GM19240 (cell line): ENCODE measurements around the gene EEF1AKMT3.
A peak's percentile ranks its signal among the peaks of the same experiment; 100 is the strongest.
"Not testable (repeated sequence)": the region's sequence is repeated elsewhere in the genome, so short reads cannot be mapped to it uniquely, and the experiment has no call there.

ENCODE experiments used
- DNase-seq: peaks from one replicate; pipeline ENCODE4 v3.0.0; 2011; ENCODE audit warnings: low spot score; ENCODE audit not compliant: insufficient read length

EEF1AKMT3 gene

DNA sequence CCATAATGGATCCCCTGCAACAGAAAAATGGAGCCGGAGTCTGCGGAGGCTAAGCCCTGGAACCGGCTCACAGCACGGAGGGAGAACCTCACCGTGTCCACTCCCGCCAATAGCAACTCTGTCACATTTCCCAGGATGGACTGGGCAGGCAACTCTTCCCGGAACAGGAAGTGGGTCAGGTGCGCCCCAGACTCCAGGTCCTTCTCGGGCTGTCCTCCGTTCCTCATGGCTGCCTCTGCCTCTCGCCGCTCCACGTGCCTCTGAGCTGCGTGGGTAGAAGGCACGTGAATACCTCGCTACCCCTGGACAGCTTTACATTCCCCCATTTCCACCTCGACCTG lies 7.8 kb upstream of the EEF1AKMT3 start:
- DNase-seq = no peak

DNA sequence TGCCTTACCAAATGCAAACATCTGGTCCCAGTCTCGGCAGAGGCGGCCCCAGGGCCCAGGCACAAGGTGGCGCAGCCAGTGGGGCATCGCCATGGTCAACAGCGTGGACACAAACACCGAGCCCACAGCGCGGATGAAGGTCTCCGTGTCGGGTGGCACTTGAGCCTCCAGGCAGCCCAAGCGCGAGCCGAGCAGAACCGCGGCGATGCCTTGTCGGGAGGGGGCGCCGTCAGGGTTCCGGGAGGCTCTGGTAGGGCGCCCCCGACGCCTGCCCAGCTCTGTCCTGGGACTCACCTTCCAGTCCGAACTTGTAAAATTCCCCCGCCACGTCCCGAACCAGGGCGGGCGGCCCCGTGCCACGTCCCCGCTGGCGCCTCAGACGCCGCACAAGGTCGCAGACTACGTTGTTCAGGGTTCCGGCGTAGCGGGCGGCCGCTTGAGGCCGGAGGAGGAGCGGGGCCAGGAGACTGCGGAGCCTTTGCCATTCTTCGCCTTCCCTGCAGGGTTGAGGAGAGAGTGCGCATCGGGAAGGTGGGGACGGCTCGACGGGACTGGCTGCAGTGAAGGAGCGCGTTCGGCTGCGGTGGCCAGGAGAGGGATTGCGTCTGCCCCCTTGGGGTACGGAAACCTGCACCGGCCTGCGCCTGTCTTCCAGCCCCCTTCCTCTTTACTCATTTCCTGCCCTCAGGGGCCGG lies 7.3 kb upstream of the EEF1AKMT3 start:
- DNase-seq = no peak

DNA sequence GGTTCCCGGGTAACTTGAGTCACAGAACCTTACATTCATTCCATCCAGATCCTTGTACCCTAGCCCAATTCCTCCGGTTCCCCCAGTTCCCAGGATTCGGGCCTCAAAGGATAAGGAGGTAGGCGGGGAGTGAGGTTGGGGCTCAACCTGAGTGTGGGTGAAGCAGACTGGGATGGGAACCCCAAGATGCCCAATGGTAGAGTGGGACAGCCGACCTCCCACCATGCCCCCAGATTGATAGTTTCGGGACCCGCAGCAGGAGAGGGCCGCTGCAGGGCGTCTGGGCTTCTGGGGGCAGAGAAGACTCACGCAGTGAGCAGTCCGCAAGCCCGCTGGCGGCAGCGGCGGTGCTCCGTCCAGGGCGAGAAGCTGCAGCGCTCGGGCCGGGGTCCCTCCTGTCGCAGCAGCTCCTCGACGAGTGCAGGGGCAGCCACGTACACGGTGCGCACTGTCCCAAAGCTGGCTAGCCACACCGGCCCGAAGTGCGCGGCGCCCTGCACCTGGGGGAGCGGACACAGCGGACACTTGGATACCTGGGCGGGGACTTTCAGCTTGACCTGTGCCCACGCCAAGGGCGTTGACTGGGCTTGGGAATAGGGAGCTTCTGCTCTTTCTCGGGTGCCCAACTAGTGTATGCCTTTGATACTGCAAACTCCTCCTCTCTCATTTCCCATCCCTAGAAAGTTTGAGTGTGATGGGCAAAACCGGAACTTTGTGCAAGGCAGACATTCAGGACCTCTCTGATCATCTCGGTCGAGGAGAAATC lies 6.5 kb upstream of the EEF1AKMT3 start:
- no peak for DNase-seq

DNA sequence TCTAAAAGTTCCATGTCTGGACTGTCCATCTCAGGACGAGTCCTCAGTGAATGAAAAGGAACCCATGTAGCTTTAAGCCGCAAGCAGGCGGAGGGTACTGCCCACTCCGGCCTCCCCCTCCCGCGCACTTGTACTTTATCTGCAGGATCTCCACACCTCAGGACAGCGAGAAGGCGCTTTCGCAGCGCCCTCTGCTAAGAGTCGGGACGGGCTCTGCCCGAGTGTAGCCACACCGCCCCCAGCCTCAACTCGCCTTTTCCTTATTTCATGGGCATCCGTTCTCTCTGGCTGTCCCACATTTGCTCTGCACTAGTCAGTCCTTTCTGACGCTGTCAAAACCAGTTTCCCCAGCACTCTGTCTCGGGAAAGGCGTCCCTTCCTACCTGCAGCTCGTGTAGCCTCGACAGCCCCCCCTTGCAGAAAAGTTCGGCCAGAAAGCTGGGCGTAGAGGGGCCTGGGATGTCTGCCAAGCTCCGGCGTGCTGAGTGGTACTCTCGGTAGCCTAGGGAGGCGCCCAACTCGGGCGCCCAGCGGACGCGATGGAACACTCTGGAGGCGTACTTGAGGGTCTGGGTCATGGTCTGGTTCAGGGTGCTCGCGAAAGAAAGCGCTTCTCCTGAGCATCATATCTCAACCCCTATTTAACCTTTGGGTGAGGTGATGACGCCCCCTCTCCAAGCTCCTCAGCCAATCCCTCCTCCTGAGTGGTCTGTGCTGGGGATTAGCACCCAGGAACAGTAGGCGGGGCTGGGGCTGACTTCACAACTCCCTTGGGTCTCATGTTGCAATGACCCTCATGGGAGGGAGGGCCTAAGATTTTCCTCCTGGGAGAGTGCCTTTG lies 5.7 kb upstream of the EEF1AKMT3 start, which contains the start of gene CYP27B1:
Gene CYP27B1 (minus strand): TSS at position 615 of the 841 bp plus-strand sequence. CDS start 37 bp downstream, at position 578.
- no peak for DNase-seq

DNA sequence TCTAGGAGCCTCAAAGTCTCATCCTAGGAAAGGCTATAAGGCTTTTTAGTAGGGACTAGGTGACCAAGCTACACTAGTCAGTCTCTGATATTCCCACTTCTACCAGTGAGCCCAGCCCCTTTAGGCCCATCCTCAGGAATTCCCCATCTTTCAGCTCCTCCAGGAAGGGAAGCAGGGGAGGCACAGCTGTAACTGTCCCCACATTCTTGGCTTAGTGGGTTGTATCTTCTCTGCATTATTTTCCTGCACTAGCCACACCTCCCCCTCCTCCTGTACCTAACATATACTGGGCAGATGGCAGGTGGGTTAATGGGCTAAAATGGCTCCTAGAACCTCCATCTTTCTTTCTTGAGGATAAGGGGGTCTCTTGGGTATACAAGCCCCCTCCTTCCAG lies 5.1 kb upstream of the EEF1AKMT3 start:
- no peak for DNase-seq

DNA sequence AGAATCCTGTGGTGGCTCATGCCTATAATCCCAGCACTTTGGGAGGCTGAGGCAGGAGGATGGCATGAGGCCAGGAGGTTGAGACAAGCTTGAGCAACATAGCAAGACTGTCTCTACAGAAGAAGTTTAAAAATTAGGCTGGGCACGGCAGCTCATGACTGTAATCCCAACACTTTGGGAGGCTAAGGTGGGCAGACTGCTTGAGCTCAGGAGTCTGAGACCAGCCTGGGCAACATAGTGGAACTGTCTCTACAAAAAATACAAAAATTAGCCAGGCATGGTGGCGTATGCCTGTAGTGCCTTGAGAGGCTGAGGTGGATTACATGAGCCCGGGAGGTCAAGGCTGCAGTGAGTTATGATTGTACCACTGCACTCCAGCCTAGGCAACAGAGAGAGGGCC lies 4.5 kb upstream of the EEF1AKMT3 start:
- DNase-seq = no peak

DNA sequence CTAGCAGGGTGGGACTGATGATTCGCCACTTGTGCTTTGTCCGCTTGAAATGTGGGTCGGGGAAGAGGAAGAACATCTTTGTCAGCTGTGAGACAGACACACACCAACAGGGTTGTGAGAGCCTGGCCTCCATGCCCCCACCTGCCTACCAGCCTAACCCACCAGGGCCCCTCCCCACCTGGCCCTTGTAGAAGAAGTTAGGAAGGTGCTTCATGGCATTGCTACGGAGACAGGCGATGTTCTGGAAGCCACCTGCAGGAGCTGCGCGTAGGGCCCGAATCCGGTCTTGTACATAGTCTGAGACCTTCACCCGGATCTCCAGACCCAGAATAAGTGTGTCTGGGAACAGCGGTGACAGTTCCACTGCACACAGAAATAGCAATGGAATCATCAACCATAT lies 2.8 kb upstream of the EEF1AKMT3 start:
- no peak for DNase-seq

DNA sequence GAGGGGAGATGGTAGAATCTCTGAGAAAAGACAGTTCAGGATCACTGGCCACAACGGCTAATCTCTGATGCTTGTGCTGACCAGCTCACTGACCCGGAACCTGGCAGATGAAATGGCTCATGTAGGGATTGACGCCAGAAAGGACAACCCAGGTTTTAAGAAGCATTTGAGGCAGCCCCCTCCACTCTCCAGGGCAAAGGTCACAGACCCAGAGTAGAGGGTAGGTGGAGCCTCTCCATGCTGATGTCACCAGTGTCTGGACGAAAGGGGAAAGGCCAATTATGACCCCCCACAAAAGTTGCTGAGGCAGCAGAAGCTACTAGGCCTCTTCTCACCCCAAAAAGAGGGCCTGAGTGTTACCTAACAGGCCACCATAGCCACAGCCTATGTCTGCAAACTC lies 1.7 kb upstream of the EEF1AKMT3 start:
- no peak for DNase-seq

DNA sequence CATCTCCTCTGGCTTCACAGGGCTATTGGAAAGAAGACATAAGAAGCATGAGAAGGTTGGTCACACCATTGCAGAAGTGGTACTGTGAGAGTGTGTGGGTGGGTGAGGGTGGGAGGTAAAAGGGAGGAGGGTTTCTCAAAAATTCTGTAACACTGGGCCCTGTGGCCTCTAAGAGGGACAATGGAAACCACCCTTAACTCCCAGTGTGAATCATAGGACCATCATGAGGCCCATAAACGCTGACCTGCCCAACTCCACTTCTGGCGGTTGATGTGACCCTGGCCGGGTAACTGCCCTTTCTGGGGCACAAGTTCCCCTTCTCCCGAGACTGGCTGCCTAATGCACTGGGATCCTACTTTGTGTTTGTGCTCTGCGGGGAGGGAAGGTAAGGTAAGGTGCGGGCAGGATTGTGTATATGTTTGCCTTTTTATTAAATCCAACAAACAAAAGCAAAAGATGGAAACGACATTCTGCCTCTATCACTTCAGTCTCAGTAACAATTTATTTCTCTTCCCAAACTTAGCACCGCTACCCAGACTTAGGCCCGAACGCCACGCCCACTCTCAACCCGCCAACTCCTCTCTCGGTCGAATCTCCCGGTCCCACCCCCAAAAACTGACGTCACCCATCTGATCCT lies 1.1 kb upstream of the EEF1AKMT3 start:
- DNase-seq = peak; percentile 83

DNA sequence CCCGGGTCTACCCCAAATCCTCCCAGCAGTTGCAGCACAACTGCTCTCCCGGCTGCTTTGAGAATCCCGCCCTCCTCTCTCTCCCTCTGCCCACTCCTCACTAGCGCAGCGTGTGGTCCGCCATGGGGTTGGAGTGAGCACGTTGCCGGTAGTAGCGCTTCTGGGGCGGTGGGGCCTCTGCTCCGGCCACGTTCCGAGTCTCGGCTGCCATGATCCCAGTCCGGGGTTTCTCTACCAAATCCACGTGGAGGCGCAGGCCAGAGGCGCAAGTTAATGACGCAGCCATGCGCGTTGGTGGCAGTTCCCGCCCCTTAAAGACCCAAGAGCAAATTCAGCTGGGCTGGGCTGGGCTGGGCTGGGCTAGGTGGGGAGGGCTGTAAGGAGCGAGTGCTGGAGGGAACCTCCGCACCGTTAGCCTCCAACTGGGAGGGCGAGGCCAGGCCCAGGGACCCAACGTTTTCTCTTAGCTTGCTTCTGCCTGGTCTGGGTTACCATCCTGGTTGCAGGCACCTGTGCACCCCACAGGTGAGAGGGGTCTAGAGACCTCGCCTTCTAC lies 463 bp upstream of the EEF1AKMT3 start, which contains the start of gene METTL1:
Gene METTL1 (minus strand): TSS at position 233 of the 556 bp plus-strand sequence. CDS start 22 bp downstream, at position 211.
- peak; percentile 90 for DNase-seq

DNA sequence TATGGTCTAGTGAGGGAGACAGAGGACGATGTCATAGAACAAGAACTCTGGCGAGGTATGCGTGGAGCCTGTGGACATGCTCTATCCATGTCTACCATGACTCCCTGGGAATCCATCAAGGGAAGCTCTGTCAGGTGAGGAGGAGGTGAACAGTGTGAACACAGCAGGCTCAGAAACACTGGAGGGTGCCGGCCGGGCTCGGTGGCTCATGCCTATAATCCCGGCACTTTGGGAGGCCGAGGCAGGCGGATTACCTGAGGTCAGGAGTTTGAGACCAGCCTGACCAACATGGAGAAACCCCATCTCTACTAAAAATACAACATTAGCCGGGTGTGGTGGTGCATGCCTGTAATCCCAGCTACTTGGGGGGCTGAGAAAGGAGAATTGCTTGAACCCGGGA lies 2.2 kb downstream of the EEF1AKMT3 start:
- not testable (repeated sequence) for DNase-seq

DNA sequence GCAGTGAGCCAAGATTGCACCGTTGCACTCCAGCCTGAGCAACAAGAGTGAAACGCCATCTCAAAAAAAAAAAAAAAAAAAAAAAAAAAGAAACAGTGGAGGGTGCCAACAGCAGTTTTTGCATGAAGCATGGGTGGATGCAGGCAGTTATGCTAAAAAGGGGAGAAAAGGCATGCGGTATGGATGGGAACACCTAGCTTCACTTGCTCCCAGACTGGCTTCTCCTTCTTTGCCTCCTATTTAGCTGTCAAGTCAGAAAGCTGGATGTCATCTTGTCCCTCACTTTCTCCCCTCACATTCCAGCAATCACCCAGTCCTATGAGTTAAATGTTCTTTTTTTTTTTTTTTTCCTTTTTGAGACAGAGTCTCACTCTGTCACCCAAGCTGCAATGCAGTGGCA lies 2.6 kb downstream of the EEF1AKMT3 start:
- no peak for DNase-seq

DNA sequence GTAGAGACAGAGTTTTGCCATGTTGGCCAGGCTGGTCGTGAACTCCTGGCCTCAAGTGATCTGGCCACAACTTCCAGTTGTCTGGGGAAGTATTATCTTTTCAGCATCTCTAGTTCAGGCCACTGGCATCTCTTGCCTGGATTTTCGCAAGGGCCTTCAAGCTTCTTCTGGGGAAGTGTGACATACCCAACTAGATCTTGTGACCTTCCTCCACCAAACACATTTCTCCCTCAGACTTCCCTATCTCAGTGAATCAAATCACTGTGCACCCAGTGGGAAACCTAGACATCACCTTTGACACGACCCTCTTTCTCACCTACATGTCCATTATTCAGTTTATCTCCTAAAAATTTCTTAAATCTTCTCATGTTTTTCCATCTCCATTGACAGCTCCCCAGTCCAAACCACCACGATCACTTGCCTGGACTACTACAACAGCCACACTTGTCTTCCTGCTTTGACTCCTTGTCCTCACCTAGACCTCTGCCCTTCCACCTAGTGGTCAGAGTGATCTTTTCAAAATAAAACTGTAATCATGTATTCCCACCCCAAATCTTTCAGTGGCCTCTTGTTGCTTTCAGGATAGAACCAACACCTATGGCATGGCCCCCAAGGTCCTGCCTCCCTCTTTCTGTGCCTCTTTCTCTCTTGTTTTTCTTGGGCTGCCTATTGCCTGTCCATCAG lies 3.3 kb downstream of the EEF1AKMT3 start:
- no peak for DNase-seq

DNA sequence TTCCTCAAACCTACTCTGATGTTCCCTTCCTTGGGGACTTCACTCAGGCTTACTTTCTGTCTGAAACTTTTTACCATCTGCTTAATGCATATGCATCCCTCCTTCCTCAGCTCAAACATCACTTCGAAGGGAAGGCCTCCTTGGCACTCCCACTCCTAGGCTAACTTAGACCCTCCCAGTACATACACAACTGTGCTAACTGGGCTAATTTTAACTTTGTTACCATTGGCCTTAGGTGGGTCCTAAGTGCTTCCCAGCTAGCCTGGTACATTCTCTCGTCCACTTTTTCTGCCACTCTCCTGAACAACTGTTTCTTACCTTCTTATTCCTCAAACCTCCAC lies 3.8 kb downstream of the EEF1AKMT3 start:
- DNase-seq = no peak

DNA sequence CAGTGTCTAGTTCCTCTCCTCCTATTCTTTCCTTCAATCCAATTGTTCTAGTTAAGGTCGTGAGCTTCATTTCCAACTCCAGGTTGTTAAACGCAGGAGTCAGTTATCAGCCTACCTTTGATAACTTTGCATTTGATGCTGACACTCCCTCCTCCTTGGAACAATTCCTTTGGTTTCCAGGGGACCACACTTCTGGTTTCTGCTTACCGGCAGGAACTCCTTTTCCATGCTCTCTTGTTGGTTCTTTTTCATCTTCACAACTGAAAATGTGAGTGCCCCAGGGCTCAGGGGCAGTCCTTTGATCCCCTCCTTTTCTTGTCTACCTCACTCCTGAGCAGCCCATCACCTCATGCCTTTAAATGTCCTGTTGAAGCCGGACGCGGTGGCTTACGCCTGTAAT lies 5.0 kb downstream of the EEF1AKMT3 start:
- no peak for DNase-seq

DNA sequence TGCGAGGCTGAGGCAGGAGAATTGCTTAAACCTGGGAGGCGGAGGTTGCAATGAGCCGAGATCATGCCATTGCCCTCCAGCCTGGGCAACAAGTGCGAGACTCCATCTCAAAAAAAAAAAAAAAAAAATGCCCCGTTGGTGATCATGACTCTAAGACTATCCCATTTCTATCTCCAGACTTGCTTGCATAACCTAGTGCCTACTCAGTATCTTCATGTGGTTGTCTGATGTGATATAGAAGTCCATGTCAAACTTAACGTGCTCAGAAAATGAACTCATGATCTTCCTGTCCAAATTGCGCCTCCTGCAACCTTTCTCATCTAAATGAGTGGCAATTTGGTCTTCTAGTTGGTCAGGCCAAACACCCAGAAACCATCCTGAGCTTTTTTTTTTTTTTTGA lies 5.5 kb downstream of the EEF1AKMT3 start:
- DNase-seq = no peak

DNA sequence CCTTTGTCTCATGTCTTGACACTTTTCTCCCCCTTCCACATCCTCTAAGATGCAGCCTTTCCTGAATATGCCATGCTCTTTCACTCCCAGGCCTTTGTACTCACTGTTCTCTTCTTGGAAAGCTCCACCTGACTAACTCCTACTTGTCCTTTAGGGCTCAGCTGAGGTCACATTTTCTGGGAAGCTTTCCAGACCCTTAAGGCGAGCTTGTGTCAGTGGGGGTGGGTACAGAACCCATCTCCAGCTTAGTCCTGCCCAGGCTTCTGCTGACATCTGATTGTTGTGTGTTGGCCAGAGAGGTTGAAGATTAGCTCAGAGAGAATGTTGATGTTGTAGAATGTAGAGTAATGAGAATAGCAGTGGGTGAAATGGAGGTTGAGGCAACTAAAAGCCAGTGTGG lies 7.3 kb downstream of the EEF1AKMT3 start:
- DNase-seq = no peak

DNA sequence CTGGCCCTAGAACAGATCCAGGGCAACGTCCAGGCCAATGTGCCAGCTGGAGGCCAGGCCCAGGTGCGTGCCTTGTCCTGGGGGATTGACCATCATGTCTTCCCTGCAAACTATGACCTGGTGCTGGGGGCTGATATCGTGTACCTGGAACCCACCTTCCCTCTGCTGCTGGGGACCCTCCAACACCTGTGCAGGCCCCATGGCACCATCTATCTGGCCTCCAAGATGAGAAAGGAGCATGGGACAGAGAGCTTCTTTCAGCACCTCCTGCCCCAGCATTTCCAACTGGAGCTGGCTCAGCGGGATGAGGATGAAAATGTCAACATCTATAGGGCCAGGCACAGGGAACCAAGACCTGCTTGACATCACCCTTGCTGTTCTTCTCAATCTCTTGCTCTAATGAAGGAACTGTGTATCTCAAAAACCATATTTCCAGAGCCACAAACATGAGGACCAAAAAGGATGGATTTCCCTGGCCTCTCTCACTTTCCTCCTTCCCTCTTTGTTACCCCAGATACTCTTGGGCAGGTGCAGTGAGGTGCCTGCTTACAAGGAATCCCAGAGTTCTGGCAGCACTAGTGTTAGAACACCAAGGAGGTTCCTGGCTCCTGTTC lies 8.0 kb downstream of the EEF1AKMT3 start:
- DNase-seq = no peak

DNA sequence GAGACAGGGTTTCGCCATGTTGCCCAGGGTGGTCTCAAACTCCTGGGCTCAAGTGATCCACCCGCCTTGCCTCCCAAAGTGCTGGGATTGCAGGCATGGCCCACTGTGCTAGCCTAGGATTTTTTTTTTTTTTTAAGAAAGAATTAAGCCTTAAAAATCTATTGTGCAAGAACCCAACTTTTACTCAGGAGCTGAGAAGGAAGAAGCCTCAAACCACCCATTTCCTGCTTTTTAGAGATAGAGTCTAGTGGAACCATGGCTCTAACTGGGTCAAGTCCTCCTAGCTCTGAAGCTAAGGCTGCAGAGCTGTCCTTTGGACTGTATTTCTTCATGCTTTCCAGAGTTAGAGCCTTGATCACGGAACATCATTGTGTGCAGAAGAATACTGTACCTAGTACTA lies 8.8 kb downstream of the EEF1AKMT3 start:
- no peak for DNase-seq

DNA sequence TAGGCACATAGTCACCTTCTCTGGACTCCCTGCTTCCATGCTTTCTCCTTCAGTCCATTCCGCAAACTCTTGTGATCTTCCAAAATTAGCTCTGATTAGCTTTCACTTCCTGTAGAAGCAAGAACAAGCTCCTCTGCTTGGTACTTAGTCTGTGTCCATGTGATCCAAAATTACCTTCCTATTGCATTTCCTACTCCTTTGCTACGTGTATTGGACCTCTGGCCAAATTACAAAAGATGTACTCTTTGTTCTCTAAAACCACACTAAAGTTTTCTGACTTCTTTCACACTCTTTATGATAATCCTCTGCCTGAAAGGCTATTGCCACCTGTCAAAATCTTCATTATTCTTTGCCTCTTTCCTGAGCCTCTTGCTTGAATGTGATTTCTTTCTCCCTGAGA lies 9.4 kb downstream of the EEF1AKMT3 start:
- DNase-seq = no peak
